Subcutaneous abdominal adipose tissue (tissue), 5 donors: Measurements from ENCODE around the gene GADD45B.

Experiments
- H3K27ac ChIP-seq: one replicate; pipeline ENCODE4 v1.7.0; 2013; ENCODE audit warnings: low read depth, mild to moderate bottlenecking, inconsistent platforms, low read length, moderate library complexity
- H3K27me3 ChIP-seq, 5 donors: one replicate each; pipeline ENCODE4 v1.7.0; 2013; ENCODE audit warnings: low read length in 5 of 5, inconsistent platforms in 1 of 5; ENCODE audit not compliant: control insufficient read depth in 5 of 5, insufficient read depth in 4 of 5
- H3K36me3 ChIP-seq, 5 donors: one replicate each; pipeline ENCODE4 v1.7.0; 2013; ENCODE audit warnings: low read length in 5 of 5; ENCODE audit not compliant: control insufficient read depth in 5 of 5, insufficient read depth in 5 of 5
- H3K4me1 ChIP-seq, 5 donors: one replicate each; pipeline ENCODE4 v1.7.0; 2013; ENCODE audit warnings: low read length in 5 of 5, mild to moderate bottlenecking in 3 of 5, moderate library complexity in 1 of 5; ENCODE audit not compliant: control insufficient read depth in 5 of 5, insufficient read depth in 5 of 5
- H3K4me3 ChIP-seq, 5 donors: one replicate each; pipeline ENCODE4 v1.7.0; 2013; ENCODE audit warnings: low read length in 5 of 5, low read depth in 1 of 5
- H3K9ac ChIP-seq, 5 donors: one replicate each; pipeline ENCODE4 v1.7.0; 2013; ENCODE audit warnings: low read length in 5 of 5, mild to moderate bottlenecking in 4 of 5, moderate library complexity in 3 of 5
- H3K9me3 ChIP-seq, 5 donors: one replicate each; pipeline ENCODE4 v1.7.0; 2013; ENCODE audit warnings: low read length in 5 of 5; ENCODE audit not compliant: control insufficient read depth in 5 of 5
- donor health status: healthy.
- donor health status: healthy.
- donor health status: healthy.
- donor health status: healthy.
- donor health status: healthy.

The GADD45B gene

GRCh38 chr19:2475702-2476450, at the start of gene GADD45B:
Gene GADD45B, plus strand, starts transcription at chr19:2476127. Its CDS starts 232 bp downstream, at chr19:2476359.
- Histone ChIP-seq H3K27me3 (peaks cover 0 to 5% (median 0%) of the 10 kb centered on the region in 5 donors), H3K27ac (peak within 1 kb of the TSS; percentile 90), H3K4me1 (peaks cover 7 to 42% (median 27%) of the 10 kb centered on the region in 5 donors), H3K4me3 (peak within 1 kb of the TSS; percentile 85 to 100 (median 98)), H3K9me3 (no peaks in the 10 kb centered on the region), H3K36me3 (peaks cover 0 to 8% (median 4%) of the 10 kb centered on the region in 5 donors), H3K9ac (peak within 1 kb of the TSS; percentile 91 to 97 (median 93))

- H3K9me3 ChIP-seq = no peaks in the 10 kb centered on the region
- peaks cover 0 to 33% (median 16%) of the 10 kb centered on the region in 5 donors for H3K36me3 ChIP-seq
- H3K4me1 ChIP-seq = peaks cover 5 to 33% (median 32%) of the 10 kb centered on the region in 5 donors
- H3K4me3 ChIP-seq = peak overlapping the region; percentile 39 to 88 (median 85)
- H3K9ac ChIP-seq = peak overlapping the region in 4 of 5 donors; percentile 83 to 95 (median 88)
- no peaks in the 10 kb centered on the region for H3K27me3 ChIP-seq
- H3K27ac ChIP-seq = peak overlapping the region; percentile 94
These were observed 49.1 kb upstream of the GADD45B start for GRCh38 chr19:2426611-2427428.

- H3K27me3 ChIP-seq = no peaks in the 10 kb centered on the region
- no peaks in the 10 kb centered on the region for H3K9me3 ChIP-seq
- peak within 1 kb of the TSS; percentile 69 to 88 (median 85) for H3K4me3 ChIP-seq
- H3K9ac ChIP-seq = peak within 1 kb of the TSS; percentile 56 to 95 (median 85)
- H3K27ac ChIP-seq = peak within 1 kb of the TSS; percentile 94
- peaks cover 0 to 39% (median 16%) of the 10 kb centered on the region in 5 donors for H3K36me3 ChIP-seq
- peaks cover 5 to 33% (median 32%) of the 10 kb centered on the region in 5 donors for H3K4me1 ChIP-seq
These were observed 48.3 kb upstream of the GADD45B start, which contains the start of gene TIMM13 for GRCh38 chr19:2427429-2428320. Gene TIMM13, minus strand, starts transcription at chr19:2427586. Its CDS starts 53 bp downstream, at chr19:2427533.

GRCh38 chr19:2428321-2428690, 47.6 kb upstream of the GADD45B start:
- no peaks in the 10 kb centered on the region for H3K27me3 ChIP-seq

GRCh38 chr19:2428756-2429711, 46.9 kb upstream of the GADD45B start:
- no peaks in the 10 kb centered on the region for H3K9me3 ChIP-seq
- H3K27me3 ChIP-seq = no peaks in the 10 kb centered on the region
- H3K27ac ChIP-seq = no peak overlapping the region
- peaks cover 0 to 37% (median 15%) of the 10 kb centered on the region in 5 donors for H3K36me3 ChIP-seq
- H3K4me3 ChIP-seq = peak overlapping the region in 3 of 5 donors; percentile 78 to 88 (median 85)
- H3K4me1 ChIP-seq = peaks cover 5 to 33% (median 32%) of the 10 kb centered on the region in 5 donors
- no peak overlapping the region for H3K9ac ChIP-seq

More at GRCh38 chr19:2428321-2428690, 47.6 kb upstream of the GADD45B start:
- Histone ChIP-seq H3K9me3 (no peaks in the 10 kb centered on the region), H3K36me3 (peaks cover 0 to 39% (median 16%) of the 10 kb centered on the region in 5 donors), H3K9ac (peak overlapping the region in 4 of 5 donors; percentile 7 to 95 (median 84)), H3K4me3 (peak overlapping the region; percentile 69 to 88 (median 85)), H3K4me1 (peaks cover 5 to 33% (median 32%) of the 10 kb centered on the region in 5 donors), H3K27ac (peak overlapping the region; percentile 94)

- Histone ChIP-seq H3K4me1 (peaks cover 5 to 33% (median 31%) of the 10 kb centered on the region in 5 donors), H3K27me3 (no peaks in the 10 kb centered on the region), H3K9me3 (no peaks in the 10 kb centered on the region), H3K9ac (no peak overlapping the region), H3K36me3 (peaks cover 0 to 46% (median 20%) of the 10 kb centered on the region in 5 donors), H3K4me3 (no peak overlapping the region), H3K27ac (no peak overlapping the region)
These were observed 45.9 kb upstream of the GADD45B start for GRCh38 chr19:2429917-2430535.

- Histone ChIP-seq H3K4me3 (no peak overlapping the region), H3K4me1 (peaks cover 2 to 20% (median 18%) of the 10 kb centered on the region in 5 donors), H3K9ac (no peak overlapping the region), H3K27ac (no peak overlapping the region), H3K36me3 (peaks cover 0 to 43% (median 20%) of the 10 kb centered on the region in 5 donors), H3K9me3 (no peaks in the 10 kb centered on the region), H3K27me3 (no peaks in the 10 kb centered on the region)
These were observed 44.4 kb upstream of the GADD45B start for GRCh38 chr19:2431318-2432055.
